K562 (cell line): Measurements from ENCODE around the gene AKT3. TPM values are rescaled to one million over a fixed set of nuclear protein-coding genes. Genes with fewer than 3 reads are reported as not detected.

Experiments
- C11orf30 ChIP-seq: fragments of 450-650 bp; IDR thresholded peaks from 2 replicates; pipeline ENCODE4 v1.6.1; 2016; ENCODE audit warnings: low read depth, mild to moderate bottlenecking
- HNRNPL ChIP-seq: fragments of 200-400 bp; formaldehyde crosslinking; IDR thresholded peaks from 2 replicates; pipeline ENCODE4 v1.6.1; 2017; ENCODE audit warnings: low read depth, mild to moderate bottlenecking, low read length
- KLF1 ChIP-seq: fragments of 450-650 bp; IDR thresholded peaks from 2 replicates; pipeline ENCODE4 v1.6.1; 2016; ENCODE audit warnings: missing genetic modification characterization, missing compliant biosample characterization
- MBD2 ChIP-seq: sonication (generic); IDR thresholded peaks from 2 replicates; pipeline ENCODE4 v1.6.1; 2016; ENCODE audit warnings: low read depth, borderline replicate concordance
- PRDM10 ChIP-seq: fragments of 450-650 bp; IDR thresholded peaks from 2 replicates; pipeline ENCODE4 v1.6.1; 2018; ENCODE audit not compliant: partially characterized antibody
- RBBP5 ChIP-seq: fragments of 200-600 bp; sonication (generic); IDR thresholded peaks from 2 replicates; pipeline ENCODE4 v1.6.1; 2012; ENCODE audit warnings: borderline replicate concordance, mild to moderate bottlenecking, low read length, control low read depth, inconsistent platforms; ENCODE audit not compliant: insufficient read depth, poor library complexity, severe bottlenecking
- SREBF2 ChIP-seq: sonication (generic); formaldehyde crosslinking; IDR thresholded peaks from 2 replicates; pipeline ENCODE4 v1.4.0; 2020; ENCODE audit warnings: mild to moderate bottlenecking, missing genetic modification reagents
- polyA plus RNA-seq, 8 experiments: library from polyadenylated mRNA; depleted of rRNA in 4 of 8; stranded (reverse) in 5 of 8; unstranded in 3 of 8; fragments of >200 nt; fragmentation: Nextera tagmentation in 2 of 8; fragmentation: Illumina TruSeq in 1 of 8; extraction: Ambion mirVana in 2 of 8; extraction: Trizol in 1 of 8; gene quantifications; 2 replicates each; pipeline versions ENCODE4 v1.2.1 to v1.2.3, GENCODE V29; 2011 to 2014; ENCODE audit warnings: inconsistent platforms in 1 of 8, missing spikeins in 1 of 8
- total RNA-seq, 7 experiments: library from RNA; depleted of rRNA in 6 of 7; stranded (reverse); fragments of >200 nt in 6 of 7; fragmentation: Illumina TruSeq in 2 of 7; extraction: Trizol in 2 of 7; gene quantifications; 2 replicates each; pipeline versions ENCODE4 v1.2.1 to v1.2.3, GENCODE V29; 2011 to 2021; ENCODE audit warnings: low replicate concordance in 1 of 7
- TF ChIP-seq, protein P1 (sequence below): fragments of 450-650 bp; conservative IDR thresholded peaks from 2 replicates; pipeline ENCODE4 v1.6.1; 2016; ENCODE audit warnings: missing genetic modification characterization, low read depth, mild to moderate bottlenecking, control low read depth, missing compliant biosample characterization

Gene AKT3
- total and polyA plus RNA-seq, 9 of the 15 experiments (the other 6 are each of a cell fraction or from before 2014, with no cell fraction given): 0.04 to 0.54 (median 0.18) TPM; not detected in 1

GRCh38 chr1:243642936-243643335 lies 207.1 kb downstream of the AKT3 start (continued):
- TF ChIP-seq RBBP5 (no peak), KLF1 (tag) (no peak), HNRNPL (no peak), SREBF2 (CRISPR knock-in tag) (no peak), PRDM10 (no peak), C11orf30 (no peak), MBD2 (no peak)
- TF ChIP-seq, protein P1, sequence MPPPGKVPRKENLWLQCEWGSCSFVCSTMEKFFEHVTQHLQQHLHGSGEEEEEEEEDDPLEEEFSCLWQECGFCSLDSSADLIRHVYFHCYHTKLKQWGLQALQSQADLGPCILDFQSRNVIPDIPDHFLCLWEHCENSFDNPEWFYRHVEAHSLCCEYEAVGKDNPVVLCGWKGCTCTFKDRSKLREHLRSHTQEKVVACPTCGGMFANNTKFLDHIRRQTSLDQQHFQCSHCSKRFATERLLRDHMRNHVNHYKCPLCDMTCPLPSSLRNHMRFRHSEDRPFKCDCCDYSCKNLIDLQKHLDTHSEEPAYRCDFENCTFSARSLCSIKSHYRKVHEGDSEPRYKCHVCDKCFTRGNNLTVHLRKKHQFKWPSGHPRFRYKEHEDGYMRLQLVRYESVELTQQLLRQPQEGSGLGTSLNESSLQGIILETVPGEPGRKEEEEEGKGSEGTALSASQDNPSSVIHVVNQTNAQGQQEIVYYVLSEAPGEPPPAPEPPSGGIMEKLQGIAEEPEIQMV (tag): no peak
- TF ChIP-seq, all 486 proteins: peak for 0
